SK-MEL-5 (cell line): Measurements from ENCODE around the gene PIAS4. TPM values are rescaled to one million over a fixed set of nuclear protein-coding genes. Genes with fewer than 3 reads are reported as not detected.
A peak's percentile ranks its signal among the peaks of the same experiment; 100 is the strongest.
"Not testable (repeated sequence)": the region's sequence is repeated elsewhere in the genome, so short reads cannot be mapped to it uniquely, and the experiment has no call there.

Source experiments
- DNase-seq: peaks from one replicate; pipeline ENCODE4 v3.0.0-alpha.2; 2016; ENCODE audit warnings: low read depth, low spot score
- in situ Hi-C: cut with HindIII; loops from 2 replicates; pipeline ENCODE4 v1.10.0; 2016; ENCODE audit warnings: low sequenced_read_pairs, high pct_unique_total_duplicates, low pct_unique_long_range_greater_than_20kb
- total RNA-seq: library from RNA; depleted of rRNA; stranded (reverse); fragments of >200 nt; shearing (Covaris generic); gene quantifications from 2 replicates; pipeline ENCODE4 v1.2.3, GENCODE V29; 2014

PIAS4 gene
- total RNA-seq, 1 experiment from 2014 or later = 20.6 TPM

- in situ Hi-C loops = loop anchor here (25.0 kb wide), 1 partner anchor 227 kb away; no protein-coding TSS in a partner anchor
- peak; percentile 78 for DNase-seq
Observed at GRCh38 chr19:3984908-3985642, 22.5 kb upstream of the PIAS4 start, which contains the start of gene EEF2. Gene EEF2 (minus strand): TSS chr19:3985463. CDS start chr19:3985380, 83 bp downstream.

- in situ Hi-C loops = loop anchor here (25.0 kb wide), 1 partner anchor 227 kb away; no protein-coding TSS in a partner anchor
- no peak for DNase-seq
Observed at GRCh38 chr19:3985643-3986259, 21.8 kb upstream of the PIAS4 start.

- in situ Hi-C loops = loop anchor here (25.0 kb wide), 1 partner anchor 226 kb away; no protein-coding TSS in a partner anchor
- peak; percentile 79 for DNase-seq
Observed at GRCh38 chr19:3986260-3987041, 21.1 kb upstream of the PIAS4 start.

GRCh38 chr19:3987619-3988371, 19.7 kb upstream of the PIAS4 start:
- in situ Hi-C loops = loop anchor here (25.0 kb wide), 1 partner anchor 225 kb away; no protein-coding TSS in a partner anchor
- peak; percentile 84 for DNase-seq

GRCh38 chr19:3990815-3991117, 16.8 kb upstream of the PIAS4 start:
- in situ Hi-C loops = loop anchor here (25.0 kb wide), 1 partner anchor 222 kb away; no protein-coding TSS in a partner anchor
- no peak for DNase-seq

GRCh38 chr19:3995607-3996006, 11.9 kb upstream of the PIAS4 start:
- DNase-seq = peak; percentile 93
- in situ Hi-C loops = loop anchor here (25.0 kb wide), 1 partner anchor 217 kb away; no protein-coding TSS in a partner anchor

- in situ Hi-C loops = loop anchor here (25.0 kb wide), 1 partner anchor 213 kb away; no protein-coding TSS in a partner anchor
- DNase-seq = not testable (repeated sequence)
Observed at GRCh38 chr19:3998667-3999412, 8.7 kb upstream of the PIAS4 start.

- DNase-seq, in situ Hi-C loops: not testable (repeated sequence)
Observed at GRCh38 chr19:4000798-4001197, 6.7 kb upstream of the PIAS4 start.

- DNase-seq, in situ Hi-C loops: not testable (repeated sequence)
Observed at GRCh38 chr19:4005436-4005835, 2.1 kb upstream of the PIAS4 start.

GRCh38 chr19:4007836-4008539, 452 bp downstream of the PIAS4 start:
- peak; percentile 33 for DNase-seq
- in situ Hi-C loops = no loop called here

- DNase-seq = no peak
- in situ Hi-C loops = no loop called here
Observed at GRCh38 chr19:4009990-4010807, 2.7 kb downstream of the PIAS4 start.

GRCh38 chr19:4010808-4011110, 3.2 kb downstream of the PIAS4 start:
- in situ Hi-C loops = no loop called here
- DNase-seq = no peak

- in situ Hi-C loops, DNase-seq: not testable (repeated sequence)
Observed at GRCh38 chr19:4011430-4011829, 3.9 kb downstream of the PIAS4 start.

GRCh38 chr19:4012092-4012974, 4.8 kb downstream of the PIAS4 start:
- no peak for DNase-seq
- in situ Hi-C loops = no loop called here
